ENCODE data around the gene DCAF6.
"Not testable (repeated sequence)": the region's sequence is repeated elsewhere in the genome, so short reads cannot be mapped to it uniquely, and the experiment has no call there.

DCAF6 gene

GRCh38 chr1:168050880-168051279 is 114.4 kb downstream of the DCAF6 start:
- no peak for TF ChIP-seq CTCF (IDR thresholded peaks at IDR 0.05; ENCODE audit: extremely low read depth, insufficient read depth, missing control alignments)

GRCh38 chr1:168053681-168054080 is 117.2 kb downstream of the DCAF6 start:
- no peak for DNase-seq (ENCODE audit: low spot score)
- in situ Hi-C loops (cut with MboI; ENCODE audit: low pct_unique_long_range_greater_than_20kb, low sequenced_read_pairs, unreplicated experiment) = no loop called here
- no peak for TF ChIP-seq CTCF (IDR thresholded peaks at IDR 0.05; ENCODE audit: extremely low read depth, insufficient read depth, missing control alignments)

More at GRCh38 chr1:168050880-168051279, 114.4 kb downstream of the DCAF6 start:
- no peak for DNase-seq (ENCODE audit: low spot score)
- in situ Hi-C loops (cut with MboI; ENCODE audit: low pct_unique_long_range_greater_than_20kb, low sequenced_read_pairs, unreplicated experiment) = no loop called here

- no peak for TF ChIP-seq CTCF (IDR thresholded peaks at IDR 0.05; ENCODE audit: extremely low read depth, insufficient read depth, missing control alignments)
- in situ Hi-C loops (cut with MboI; ENCODE audit: low pct_unique_long_range_greater_than_20kb, low sequenced_read_pairs, unreplicated experiment) = no loop called here
- DNase-seq (ENCODE audit: low spot score) = no peak
Observed at GRCh38 chr1:168054117-168054516, 117.6 kb downstream of the DCAF6 start.

GRCh38 chr1:168056152-168056551 is 119.7 kb downstream of the DCAF6 start:
- DNase-seq (ENCODE audit: low spot score); in situ Hi-C loops (cut with MboI; ENCODE audit: low pct_unique_long_range_greater_than_20kb, low sequenced_read_pairs, unreplicated experiment): not testable (repeated sequence)

GRCh38 chr1:168057355-168057754 is 120.9 kb downstream of the DCAF6 start:
- in situ Hi-C loops (cut with MboI; ENCODE audit: low pct_unique_long_range_greater_than_20kb, low sequenced_read_pairs, unreplicated experiment) = no loop called here
- TF ChIP-seq CTCF (IDR thresholded peaks at IDR 0.05; ENCODE audit: extremely low read depth, insufficient read depth, missing control alignments) = no peak
- no peak for DNase-seq (ENCODE audit: low spot score)

GRCh38 chr1:168057921-168058320 is 121.4 kb downstream of the DCAF6 start:
- no peak for DNase-seq (ENCODE audit: low spot score)
- TF ChIP-seq CTCF (IDR thresholded peaks at IDR 0.05; ENCODE audit: extremely low read depth, insufficient read depth, missing control alignments) = no peak
- in situ Hi-C loops (cut with MboI; ENCODE audit: low pct_unique_long_range_greater_than_20kb, low sequenced_read_pairs, unreplicated experiment) = no loop called here

GRCh38 chr1:168064216-168064615 is 127.7 kb downstream of the DCAF6 start:
- TF ChIP-seq CTCF (IDR thresholded peaks at IDR 0.05; ENCODE audit: extremely low read depth, insufficient read depth, missing control alignments) = no peak
- no peak for DNase-seq (ENCODE audit: low spot score)
- in situ Hi-C loops (cut with MboI; ENCODE audit: low pct_unique_long_range_greater_than_20kb, low sequenced_read_pairs, unreplicated experiment) = no loop called here
